ELR (cell line): ENCODE data around the gene NAV2.
"Not testable (repeated sequence)": the region's sequence is repeated elsewhere in the genome, so short reads cannot be mapped to it uniquely, and the experiment has no call there.

Experiments used
- DNase-seq: peaks from one replicate; pipeline ENCODE4 v3.0.0-alpha.2; 2015; ENCODE audit warnings: low read depth

NAV2 gene

DNA sequence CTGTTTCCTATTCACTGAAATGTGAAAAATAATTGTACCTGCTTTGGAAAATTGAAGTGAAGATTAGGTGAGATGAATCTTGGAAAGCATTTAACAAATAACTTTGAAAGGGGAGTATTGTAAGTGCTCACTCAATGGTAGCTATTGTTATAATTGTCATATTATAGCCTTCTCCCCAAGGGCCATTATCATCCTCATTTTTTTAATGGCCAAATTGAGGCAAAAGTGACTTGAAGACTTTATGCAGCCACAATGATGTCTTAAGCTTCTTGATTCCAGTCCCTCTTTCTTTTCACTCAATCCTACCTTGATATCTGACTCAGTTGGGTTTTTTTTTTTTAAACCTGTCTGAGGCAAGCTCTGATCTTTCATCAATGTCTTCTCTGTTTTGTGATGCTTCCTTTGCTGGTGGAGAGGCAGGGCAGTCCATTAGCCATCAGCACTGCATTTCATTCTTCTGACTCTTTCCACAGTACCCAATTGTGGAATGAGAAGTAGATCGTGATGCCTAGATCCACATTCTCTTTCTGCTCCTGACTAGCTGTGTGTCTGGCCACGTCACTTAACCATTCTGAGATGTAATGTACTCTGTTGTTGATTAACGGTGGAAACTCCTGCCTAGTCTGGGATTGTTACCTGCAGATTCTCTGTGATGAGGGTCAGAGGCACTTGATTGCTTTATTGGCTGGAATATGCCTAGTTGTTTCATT, 346.3 kb downstream of the NAV2 start:
- DNase-seq: no peak

DNA sequence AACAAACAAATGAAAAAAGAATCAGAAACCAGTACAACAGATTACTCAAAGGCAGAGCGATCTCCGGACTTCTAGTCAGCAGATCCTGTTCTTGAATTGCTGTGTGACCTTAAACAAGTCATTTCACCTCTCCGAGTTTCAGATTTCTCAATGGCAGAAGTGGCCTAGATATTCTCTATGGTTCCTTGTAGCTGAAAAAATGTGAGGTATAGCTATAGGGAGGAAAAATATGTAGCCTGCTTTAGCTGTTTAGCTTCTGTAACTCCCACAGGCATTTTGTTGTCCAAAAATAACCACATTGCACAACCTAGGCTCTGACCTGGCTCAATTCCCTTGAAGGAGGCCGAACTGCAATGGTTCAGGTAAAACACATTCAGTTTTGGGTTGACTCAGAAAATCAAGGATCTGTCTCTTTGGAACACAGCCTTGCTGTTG, 347.0 kb downstream of the NAV2 start:
- DNase-seq: no peak

DNA sequence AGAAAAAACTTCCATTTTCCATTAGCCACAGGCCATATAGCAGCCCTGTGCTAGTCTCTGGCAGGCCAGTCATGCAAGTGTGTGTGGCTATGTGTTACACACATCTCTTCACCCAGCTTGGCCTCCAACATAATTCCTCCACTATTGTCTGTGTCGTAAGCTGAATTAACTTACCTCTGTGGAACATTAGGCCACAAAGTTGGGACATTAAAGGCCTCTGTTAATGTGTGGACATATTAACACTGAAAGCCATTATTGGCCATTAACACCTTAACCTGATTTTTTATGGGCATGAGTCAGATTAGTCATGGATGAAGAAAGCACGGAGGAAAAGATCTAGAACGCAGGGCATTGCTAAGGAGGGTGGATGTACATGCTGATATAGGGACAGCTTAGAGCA, 347.5 kb downstream of the NAV2 start:
- no peak for DNase-seq

DNA sequence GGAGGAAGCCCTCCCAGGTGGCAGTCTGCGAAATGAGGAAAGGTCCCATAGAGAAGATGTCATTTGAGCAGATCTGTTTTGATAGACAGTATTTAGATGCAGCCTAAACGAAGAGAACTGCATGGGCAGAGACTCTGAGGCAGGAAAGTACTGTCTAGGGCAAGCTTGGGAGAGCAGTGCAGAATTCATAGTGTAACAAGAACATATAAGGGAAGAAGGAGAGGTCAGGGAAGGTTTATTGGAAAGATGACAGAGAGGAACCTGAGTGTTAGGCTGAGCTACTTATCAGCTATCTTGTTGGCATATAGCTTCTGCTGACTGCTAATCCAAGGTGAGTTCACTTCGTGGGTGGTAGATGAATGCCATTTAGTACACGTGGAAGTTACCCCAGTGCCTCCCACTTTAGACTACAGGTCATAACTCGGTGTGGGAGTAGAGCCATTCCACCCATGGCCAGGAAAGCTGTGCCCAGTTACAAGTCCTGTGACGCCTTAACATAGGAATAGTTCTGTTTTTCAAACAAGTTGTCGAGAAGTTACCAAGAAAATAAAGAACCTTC, 348.1 kb downstream of the NAV2 start:
- DNase-seq: no peak

DNA sequence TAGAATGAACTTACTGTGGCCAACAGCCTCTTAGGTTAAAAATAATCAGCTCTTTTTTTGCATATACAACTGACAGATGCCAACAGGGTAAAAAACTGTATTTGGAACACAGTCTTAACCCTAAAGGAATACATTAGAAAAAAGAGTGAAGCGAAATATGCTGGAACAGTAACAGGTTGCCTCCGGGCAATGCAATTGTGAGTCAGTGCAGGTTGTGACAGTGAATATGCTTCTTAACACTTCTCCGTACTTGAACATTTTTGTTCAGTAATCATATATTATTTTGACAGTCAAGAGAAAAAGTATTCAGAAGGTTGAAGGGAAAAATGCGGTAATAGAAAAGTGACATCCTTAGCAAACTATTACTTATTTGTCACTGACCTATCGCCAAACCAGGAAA, 349.1 kb downstream of the NAV2 start:
- no peak for DNase-seq

DNA sequence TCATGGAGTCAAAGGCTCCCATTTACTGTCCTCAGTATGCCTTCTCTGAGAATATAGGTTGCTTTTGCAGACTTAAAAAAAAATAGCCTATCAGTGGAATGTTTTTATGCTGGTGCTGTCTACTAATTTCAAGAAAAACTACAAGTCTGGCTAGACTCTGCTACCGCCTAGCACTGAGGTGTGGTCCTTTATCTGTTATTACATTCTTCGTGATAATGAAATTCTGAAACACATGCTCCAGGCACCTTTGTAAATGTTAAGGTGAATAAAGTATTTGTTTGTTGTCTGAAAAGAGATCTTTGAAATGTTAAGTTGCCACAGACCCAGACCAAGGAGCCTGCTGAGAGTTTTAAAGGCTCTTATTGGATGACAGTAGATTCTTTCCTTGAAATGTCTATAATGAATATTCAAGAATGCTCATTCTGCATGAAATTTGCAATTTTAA, 352.3 kb downstream of the NAV2 start:
- no peak for DNase-seq

DNA sequence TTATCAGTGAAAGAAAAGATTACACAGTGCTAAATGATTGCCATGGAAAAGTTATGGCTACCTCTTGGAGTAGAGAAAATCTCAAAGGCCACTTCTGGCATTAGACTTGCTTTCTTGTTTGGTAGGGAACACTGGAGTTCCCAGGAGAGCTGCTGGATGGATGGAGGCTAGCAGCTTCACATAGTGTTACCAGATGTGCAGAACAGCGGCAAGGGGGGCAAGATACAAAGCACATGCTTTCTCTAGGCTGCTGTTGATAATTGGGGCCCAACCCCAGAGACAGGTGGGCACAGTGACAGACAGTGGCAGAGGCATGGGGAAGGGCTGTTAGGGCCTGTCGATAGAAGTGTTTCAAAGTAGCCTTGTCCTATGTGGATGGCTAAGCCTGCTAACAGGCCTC, 352.8 kb downstream of the NAV2 start:
- no peak for DNase-seq

DNA sequence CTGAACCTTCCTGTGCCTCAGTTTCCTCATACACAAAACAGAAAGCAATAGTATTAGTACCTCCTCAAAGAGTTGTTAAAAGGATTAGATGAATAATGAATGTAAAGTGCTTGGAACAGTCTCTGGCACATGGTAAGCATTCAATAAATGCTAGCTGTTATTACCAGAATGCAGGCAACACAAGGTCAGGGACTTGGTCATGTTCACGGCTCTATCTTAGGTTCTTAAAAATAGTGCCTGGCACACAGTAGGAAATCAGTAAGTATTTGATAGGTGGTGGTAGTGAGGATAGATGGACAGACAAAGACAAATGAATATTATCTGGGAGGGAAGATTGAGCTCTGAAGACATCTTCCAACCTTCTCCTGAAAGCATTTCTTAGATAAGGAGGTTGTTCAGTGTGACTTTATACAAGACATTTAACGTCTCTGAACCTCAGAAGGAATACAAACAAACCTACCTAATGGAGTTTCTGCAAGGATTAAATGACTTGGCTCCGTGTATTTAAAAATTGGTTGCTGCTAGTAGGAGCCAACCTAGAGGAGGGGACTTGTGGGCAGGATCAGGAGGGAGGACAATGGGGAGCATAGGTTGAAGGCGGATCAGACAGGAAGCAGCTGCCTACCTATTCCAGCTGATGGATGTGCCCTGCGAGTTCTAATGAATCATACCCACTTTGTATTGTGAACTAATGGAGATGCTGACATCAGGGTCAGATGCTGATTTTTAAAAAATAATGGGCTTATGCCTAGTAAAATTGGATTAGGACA, 353.6 kb downstream of the NAV2 start:
- no peak for DNase-seq

DNA sequence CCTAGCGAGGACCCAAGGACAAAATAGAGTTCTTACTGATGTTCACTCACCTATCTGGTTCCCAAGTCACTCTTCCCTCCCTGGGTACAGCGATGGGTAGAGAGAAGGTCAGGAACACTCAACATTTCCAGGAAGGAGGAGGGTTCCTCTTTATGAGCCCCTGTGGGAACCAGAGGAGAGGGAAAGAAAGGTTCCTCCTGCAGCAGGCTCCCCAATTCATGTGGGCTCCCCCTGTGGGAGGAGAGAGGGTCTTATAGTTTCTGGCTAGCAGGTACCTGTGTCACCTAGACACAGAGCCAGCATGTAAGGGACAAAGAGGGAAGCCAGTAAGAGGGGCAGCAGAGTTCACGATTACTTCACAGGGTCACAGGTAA, 354.1 kb downstream of the NAV2 start:
- no peak for DNase-seq

DNA sequence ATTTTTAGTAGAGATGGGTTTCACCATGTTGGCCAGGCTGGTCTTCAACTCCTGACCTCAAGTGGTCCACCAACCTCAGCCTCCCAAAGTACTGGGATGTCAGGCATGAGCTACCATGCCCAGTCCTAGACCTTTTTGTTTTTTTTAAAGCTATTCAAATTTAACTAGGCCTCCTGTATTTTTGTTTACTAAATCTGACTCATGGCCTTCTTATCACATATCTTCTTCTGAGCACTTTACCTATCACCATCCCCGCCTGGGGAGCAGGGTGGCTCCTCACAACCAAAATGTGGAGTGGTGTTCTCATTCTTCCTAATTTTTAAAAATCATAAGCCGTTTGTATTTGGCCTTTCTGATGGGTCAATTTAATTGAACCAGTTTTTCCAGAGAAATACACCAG, 355.0 kb downstream of the NAV2 start:
- no peak for DNase-seq

DNA sequence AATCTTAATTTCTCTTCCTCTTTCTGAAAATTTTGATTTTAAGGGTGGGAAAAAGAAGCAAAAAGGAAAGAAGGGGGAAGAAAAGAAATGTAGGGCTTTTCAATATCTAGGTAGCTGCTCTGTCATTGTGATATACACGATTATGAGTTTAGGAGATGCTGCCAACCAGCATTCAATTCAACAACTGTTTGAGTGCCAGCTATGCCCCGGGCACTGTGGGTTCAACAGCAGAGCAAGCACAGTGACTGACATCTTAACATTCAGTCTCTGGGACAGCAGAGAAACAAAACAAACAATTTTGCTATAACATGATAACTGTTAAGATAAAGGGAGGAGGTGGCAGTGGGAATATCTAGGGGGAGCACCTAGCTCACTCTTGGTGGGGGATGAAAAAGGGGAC, 356.1 kb downstream of the NAV2 start:
- no peak for DNase-seq

DNA sequence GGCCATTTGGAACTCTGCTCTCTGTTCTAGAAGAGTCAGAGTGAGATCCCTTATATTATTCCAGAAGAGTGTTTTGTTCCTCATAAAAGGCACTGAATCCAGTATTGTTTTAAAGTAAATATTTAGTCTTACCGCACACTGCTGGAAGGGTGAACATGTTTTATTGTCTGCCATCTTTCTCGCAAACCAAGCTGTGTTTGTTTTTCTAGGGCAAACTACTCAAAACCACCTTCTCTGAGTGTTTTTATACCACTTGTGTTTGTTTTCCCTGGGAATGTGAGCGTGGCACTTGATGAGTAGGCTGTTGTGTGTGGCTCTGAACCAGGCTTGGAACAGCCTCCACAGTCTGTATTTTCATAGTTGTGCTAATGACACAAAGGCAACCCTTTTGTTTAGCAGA, 357.8 kb downstream of the NAV2 start:
- DNase-seq: no peak

DNA sequence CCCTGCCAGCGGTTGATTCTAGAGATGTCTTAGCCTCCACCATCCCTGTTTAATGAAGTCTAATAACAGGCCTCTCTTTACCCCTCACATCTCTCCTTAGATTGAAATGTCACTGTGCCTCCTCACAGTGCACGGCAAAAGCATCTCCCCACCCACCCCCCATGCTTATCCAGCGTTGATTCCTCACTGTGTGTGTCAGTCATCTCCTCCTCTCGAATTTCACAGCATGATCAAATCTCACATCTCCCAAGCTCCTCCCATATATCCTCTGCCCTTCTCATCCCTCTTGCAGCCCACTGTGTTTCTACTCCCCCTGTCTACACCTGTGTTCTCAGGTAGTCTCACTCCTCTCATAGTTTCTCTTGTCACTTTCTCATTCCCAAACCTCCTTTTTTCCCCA, 363.0 kb downstream of the NAV2 start:
- DNase-seq: no peak

DNA sequence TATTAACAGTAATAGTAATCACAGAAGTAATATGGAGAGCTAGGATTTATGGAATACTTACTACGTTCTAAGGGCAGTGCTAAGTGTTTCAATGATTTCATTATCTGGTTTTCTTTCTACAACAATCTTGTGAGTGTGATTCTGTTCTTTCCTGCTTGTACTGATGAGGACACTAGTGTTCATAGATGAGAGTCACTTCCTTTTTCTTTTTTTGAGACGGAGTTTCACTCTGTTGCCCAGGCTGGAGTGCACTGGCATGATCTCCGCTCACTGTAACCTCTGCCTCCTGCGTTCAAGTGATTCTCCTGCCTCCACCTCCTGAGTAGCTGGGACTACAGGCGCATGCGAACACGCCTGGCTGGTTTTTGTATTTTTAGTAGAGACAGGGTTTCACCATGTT, 366.2 kb downstream of the NAV2 start:
- DNase-seq: no peak

DNA sequence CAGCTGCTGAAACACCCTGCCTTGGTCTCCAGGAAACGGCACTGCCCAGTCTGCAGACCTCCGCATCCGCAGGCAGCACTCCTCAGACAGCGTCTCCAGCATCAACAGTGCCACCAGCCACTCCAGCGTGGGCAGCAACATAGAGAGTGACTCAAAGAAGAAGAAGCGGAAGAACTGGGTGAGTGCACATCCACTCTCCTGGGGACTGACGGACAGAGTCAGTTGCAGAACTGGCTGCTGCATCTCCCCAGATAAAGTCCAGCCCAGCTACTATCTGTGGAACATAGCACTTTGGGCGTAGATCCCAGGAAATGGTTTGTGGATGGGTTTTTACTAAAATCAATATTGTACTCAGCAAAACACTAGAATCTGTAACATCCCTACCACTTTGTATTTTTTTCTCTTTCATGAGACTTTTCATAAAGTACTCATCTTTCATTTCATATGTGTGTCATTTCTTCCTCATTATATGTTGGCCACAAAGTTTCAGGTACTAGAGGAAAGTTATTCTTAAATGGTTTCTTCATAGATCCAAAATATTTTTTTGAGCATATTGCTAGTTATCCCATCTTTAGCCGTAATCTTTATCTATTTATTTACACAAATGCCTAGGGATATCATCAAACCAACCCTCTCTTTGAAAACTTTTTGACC, 367.5 kb downstream of the NAV2 start:
- no peak for DNase-seq

DNA sequence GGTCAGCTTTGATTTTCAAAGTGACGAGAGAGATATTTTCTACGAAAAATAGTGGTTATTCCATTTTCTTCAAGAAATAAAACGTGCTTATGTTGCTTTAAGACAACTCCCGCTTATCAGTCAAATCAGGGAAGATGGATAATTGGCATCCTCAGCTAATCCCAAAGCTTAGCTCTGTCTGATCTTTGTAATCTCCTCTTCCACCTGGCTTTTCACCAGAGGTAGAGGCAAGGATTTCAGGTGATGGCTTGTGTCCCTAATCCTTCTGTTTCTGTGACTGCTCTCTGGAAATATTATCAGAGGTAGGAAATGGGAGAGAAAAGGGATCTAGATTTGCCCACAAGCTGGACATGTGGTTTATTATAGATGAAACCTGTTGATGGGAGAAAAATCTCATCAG, 368.7 kb downstream of the NAV2 start:
- no peak for DNase-seq

DNA sequence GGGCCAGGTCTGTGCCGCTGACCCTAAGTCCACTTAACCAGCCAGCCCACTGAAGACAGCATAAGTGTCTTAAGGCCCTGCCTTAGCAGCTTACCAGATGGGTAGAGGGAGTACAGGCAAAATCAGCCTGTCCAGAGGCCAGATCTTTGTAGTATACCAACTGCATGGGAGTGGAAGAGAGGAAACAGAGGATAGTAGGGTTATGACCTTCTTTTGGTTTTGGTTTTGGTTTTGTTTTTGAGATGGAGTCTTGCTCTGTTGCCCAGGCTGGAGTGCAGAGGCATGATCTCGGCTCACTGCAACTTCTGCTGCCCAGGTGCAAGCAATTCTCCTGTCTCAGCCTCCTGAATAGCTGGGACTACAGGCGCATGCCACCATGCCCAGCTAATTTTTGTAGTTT, 371.2 kb downstream of the NAV2 start:
- not testable (repeated sequence) for DNase-seq

DNA sequence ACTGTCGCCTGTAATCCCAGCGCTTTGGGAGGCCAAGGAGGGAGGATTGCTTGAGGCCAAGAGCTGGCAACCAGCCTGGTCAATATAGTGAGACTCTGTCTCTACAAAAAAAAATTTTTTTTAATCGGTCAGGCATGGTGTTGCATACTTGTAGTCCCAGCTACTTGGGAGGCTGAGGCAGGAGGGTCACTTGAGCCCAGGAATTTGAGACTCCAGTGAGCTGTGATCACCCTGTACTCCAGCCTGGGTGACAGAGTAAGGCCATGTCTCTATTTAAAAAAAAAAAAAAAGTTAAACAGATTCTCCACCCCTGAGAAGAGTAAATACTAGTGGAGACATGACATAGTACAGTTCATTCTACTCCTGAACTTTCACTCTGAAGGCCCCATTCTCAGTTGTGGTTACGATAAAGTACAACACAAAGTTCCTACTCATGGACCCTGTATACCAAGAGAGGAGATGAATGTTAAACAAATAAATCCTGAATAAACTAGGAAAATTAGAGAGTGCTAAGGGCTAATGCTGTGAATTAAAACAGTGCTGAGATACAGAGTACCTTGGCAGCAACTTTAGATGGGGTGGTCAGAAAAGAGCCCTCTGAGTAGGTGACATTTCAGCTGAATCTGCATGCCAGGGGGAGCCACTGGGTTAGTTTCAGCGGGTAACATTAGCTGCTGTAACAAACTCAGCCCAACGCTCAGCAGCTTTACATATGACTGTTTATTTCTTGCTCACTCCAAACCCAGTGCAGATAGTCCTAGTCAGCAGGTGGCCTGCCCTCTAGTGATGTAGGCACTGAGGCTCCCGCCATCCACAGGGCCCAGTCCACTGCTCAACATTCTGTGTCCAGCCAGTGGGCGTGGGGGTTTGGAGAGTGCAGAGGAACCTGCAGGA, 372.5 kb downstream of the NAV2 start:
- DNase-seq: no peak

DNA sequence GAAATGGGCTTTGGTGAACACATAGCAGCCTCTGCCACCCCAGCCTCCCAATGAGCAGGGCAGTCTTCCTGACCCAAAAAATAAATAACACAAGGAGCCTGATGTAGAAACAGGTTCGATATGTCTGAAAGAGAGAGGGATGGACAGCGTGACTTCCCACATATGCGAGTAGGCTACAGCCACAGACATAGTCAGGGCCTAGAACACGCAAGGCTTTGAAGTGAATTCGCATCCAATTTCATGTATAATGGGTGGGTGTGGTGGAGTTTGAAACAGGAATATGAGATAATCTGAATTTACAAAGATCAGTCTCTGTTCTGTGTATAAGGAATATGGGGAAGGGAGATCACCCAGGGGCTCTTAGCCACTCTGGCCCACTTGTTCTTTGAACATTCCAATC, 373.3 kb downstream of the NAV2 start:
- no peak for DNase-seq

DNA sequence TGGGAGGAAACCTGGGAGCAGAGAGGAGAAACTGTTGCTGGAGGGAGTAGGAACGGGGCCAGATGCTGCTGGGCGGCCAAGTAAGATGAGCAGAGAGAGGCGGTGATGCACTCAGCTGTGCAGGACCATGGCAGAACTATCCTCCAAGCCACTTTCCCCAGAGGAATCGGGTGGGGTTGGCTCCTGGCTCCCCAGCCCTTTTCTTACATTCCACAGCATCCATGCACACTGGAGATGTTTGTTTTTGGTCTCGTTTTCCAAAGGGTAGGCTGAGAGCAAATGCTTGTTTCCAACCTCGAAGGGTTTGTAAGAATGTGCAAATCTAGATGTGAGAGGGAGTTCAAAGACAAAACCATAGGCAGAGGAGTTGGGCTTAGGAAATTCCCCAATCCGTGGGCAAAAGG, 374.5 kb downstream of the NAV2 start:
- DNase-seq: no peak

DNA sequence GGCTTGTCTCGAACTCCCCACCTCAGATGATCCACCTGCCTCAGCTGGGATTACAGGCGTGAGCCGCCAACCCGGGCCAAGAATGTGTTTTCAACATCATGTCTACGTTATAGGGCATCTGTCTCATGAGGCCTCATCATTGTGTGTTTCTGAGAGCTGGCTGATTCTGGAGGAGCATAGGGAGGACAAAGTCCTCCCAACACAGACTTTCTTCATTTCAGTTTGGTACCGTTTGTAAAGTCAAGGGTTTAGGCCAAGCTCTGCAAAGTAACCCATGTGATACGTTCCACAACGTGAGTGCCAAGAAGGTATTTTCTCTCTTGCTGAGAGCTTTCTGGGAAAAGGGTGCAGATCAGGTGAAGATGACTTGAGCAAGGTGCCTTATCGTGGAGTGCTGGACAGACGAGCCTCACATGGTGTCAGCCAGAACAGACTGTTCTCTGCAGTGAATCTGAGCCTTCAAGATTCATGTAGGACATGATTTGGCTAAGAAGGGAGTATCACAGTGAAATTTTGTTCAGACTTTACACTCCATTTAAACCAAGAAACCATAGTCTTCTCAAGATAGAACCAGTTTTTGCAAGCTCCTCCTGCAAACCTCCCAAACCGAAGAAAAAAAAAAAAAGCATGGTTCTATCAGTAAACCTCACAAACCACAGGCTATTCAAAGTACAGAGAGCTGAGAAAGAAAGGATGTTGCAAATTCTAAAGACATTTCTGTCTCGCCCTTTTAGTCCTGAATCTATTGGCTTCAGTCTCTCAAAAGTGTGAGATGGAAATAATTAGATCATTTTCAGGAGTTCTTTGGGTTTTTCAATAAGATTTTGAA, 376.0 kb downstream of the NAV2 start:
- DNase-seq: no peak
